ENCODE data around the gene BCAS3. TPM values are rescaled to one million over a fixed set of nuclear protein-coding genes. Genes with fewer than 3 reads are reported as not detected.

Gene BCAS3
- polyA plus RNA-seq, 3 donors from 2014 or later: 26.3 to 53.8 (median 50.1) TPM

- no peak for DNase-seq
- Mint-ChIP-seq H3K27ac (no peak overlapping the region), H3K4me3 (no peak overlapping the region), H3K9me3 (peaks cover 0 to 4% (median 0%) of the 10 kb centered on the region in 6 donors), H3K36me3 (no peaks in the 10 kb centered on the region), H3K4me1 (peaks cover 6 to 10% of the 10 kb centered on the region in 2 donors), H3K27me3 (ENCODE audit: low read depth in 3 of 3) (peaks cover 0 to 3% (median 2%) of the 10 kb centered on the region in 3 donors)
Measured at GRCh38 chr17:61185385-61185784, 507.7 kb downstream of the BCAS3 start.

- peaks cover 0 to 4% (median 0%) of the 10 kb centered on the region in 6 donors for H3K9me3 Mint-ChIP-seq
- no peaks in the 10 kb centered on the region for H3K36me3 Mint-ChIP-seq
- no peak overlapping the region for H3K27ac Mint-ChIP-seq
- no peak for DNase-seq
- peaks cover 0 to 2% (median 0%) of the 10 kb centered on the region in 3 donors for H3K27me3 Mint-ChIP-seq (ENCODE audit: low read depth in 3 of 3)
- H3K4me3 Mint-ChIP-seq: no peak overlapping the region
- peaks cover 6 to 10% of the 10 kb centered on the region in 2 donors for H3K4me1 Mint-ChIP-seq
Measured at GRCh38 chr17:61187038-61187437, 509.4 kb downstream of the BCAS3 start.

- peaks cover 0 to 4% (median 0%) of the 10 kb centered on the region in 6 donors for H3K9me3 Mint-ChIP-seq
- H3K27ac Mint-ChIP-seq: no peak overlapping the region
- H3K27me3 Mint-ChIP-seq (ENCODE audit: low read depth in 3 of 3): peaks cover 0 to 2% (median 0%) of the 10 kb centered on the region in 3 donors
- no peak for DNase-seq
- peaks cover 6 to 10% of the 10 kb centered on the region in 2 donors for H3K4me1 Mint-ChIP-seq
- H3K4me3 Mint-ChIP-seq: no peak overlapping the region
- H3K36me3 Mint-ChIP-seq: no peaks in the 10 kb centered on the region
Measured at GRCh38 chr17:61188081-61188480, 510.4 kb downstream of the BCAS3 start.

GRCh38 chr17:61189968-61190367, 512.3 kb downstream of the BCAS3 start:
- no peak overlapping the region for H3K4me3 Mint-ChIP-seq
- no peak overlapping the region for H3K27ac Mint-ChIP-seq
- H3K27me3 Mint-ChIP-seq (ENCODE audit: low read depth in 3 of 3): no peaks in the 10 kb centered on the region
- no peak for DNase-seq
- H3K36me3 Mint-ChIP-seq: no peaks in the 10 kb centered on the region
- peaks cover 0 to 4% (median 0%) of the 10 kb centered on the region in 6 donors for H3K9me3 Mint-ChIP-seq
- peaks cover 6 to 10% of the 10 kb centered on the region in 2 donors for H3K4me1 Mint-ChIP-seq

- H3K27ac Mint-ChIP-seq: no peak overlapping the region
- H3K27me3 Mint-ChIP-seq (ENCODE audit: low read depth in 3 of 3): no peaks in the 10 kb centered on the region
- H3K4me3 Mint-ChIP-seq: no peak overlapping the region
- no peaks in the 10 kb centered on the region for H3K4me1 Mint-ChIP-seq
- H3K36me3 Mint-ChIP-seq: peaks cover 0 to 2% (median 0%) of the 10 kb centered on the region in 3 donors
- no peaks in the 10 kb centered on the region for H3K9me3 Mint-ChIP-seq
- no peak for DNase-seq
Measured at GRCh38 chr17:61196302-61196704, 518.7 kb downstream of the BCAS3 start.

- Mint-ChIP-seq H3K27me3 (ENCODE audit: low read depth in 3 of 3) (no peaks in the 10 kb centered on the region), H3K4me3 (no peak overlapping the region)
- DNase-seq: no peak
Measured at GRCh38 chr17:61196799-61197198, 519.1 kb downstream of the BCAS3 start.

GRCh38 chr17:61199431-61200338, 522.0 kb downstream of the BCAS3 start:
- Mint-ChIP-seq H3K27me3 (ENCODE audit: low read depth in 3 of 3) (peaks cover 0 to 3% (median 0%) of the 10 kb centered on the region in 3 donors), H3K4me1 (no peaks in the 10 kb centered on the region), H3K4me3 (no peak overlapping the region), H3K9me3 (no peaks in the 10 kb centered on the region), H3K27ac (no peak overlapping the region), H3K36me3 (peaks cover 4 to 10% (median 4%) of the 10 kb centered on the region in 3 donors)
- DNase-seq: no peak

More at GRCh38 chr17:61196799-61197198, 519.1 kb downstream of the BCAS3 start:
- Mint-ChIP-seq H3K36me3 (peaks cover 0 to 4% (median 0%) of the 10 kb centered on the region in 3 donors), H3K27ac (no peak overlapping the region), H3K9me3 (no peaks in the 10 kb centered on the region), H3K4me1 (no peaks in the 10 kb centered on the region)

GRCh38 chr17:61200339-61200715, 522.7 kb downstream of the BCAS3 start:
- peaks cover 4 to 10% (median 4%) of the 10 kb centered on the region in 3 donors for H3K36me3 Mint-ChIP-seq
- peaks cover 0 to 3% (median 0%) of the 10 kb centered on the region in 3 donors for H3K27me3 Mint-ChIP-seq (ENCODE audit: low read depth in 3 of 3)
- no peak for DNase-seq
- no peak overlapping the region for H3K4me3 Mint-ChIP-seq
- H3K9me3 Mint-ChIP-seq: no peaks in the 10 kb centered on the region
- H3K4me1 Mint-ChIP-seq: no peaks in the 10 kb centered on the region
- H3K27ac Mint-ChIP-seq: no peak overlapping the region

- Mint-ChIP-seq H3K27ac (peak overlapping the region in 1 of 6 donors; percentile 19), H3K27me3 (ENCODE audit: low read depth in 3 of 3) (peaks cover 0 to 3% (median 0%) of the 10 kb centered on the region in 3 donors), H3K4me1 (no peaks in the 10 kb centered on the region), H3K36me3 (peaks cover 4 to 10% (median 4%) of the 10 kb centered on the region in 3 donors), H3K9me3 (no peaks in the 10 kb centered on the region), H3K4me3 (no peak overlapping the region)
- DNase-seq: no peak
Measured at GRCh38 chr17:61201211-61201610, 523.6 kb downstream of the BCAS3 start.

GRCh38 chr17:61202564-61202963, 524.9 kb downstream of the BCAS3 start:
- no peaks in the 10 kb centered on the region for H3K9me3 Mint-ChIP-seq
- H3K4me1 Mint-ChIP-seq: no peaks in the 10 kb centered on the region
- no peak overlapping the region for H3K27ac Mint-ChIP-seq
- peaks cover 0 to 3% (median 0%) of the 10 kb centered on the region in 3 donors for H3K27me3 Mint-ChIP-seq (ENCODE audit: low read depth in 3 of 3)
- DNase-seq: no peak
- peaks cover 4 to 10% (median 4%) of the 10 kb centered on the region in 3 donors for H3K36me3 Mint-ChIP-seq
- H3K4me3 Mint-ChIP-seq: no peak overlapping the region

- H3K27ac Mint-ChIP-seq: no peak overlapping the region
- no peak for DNase-seq
- no peak overlapping the region for H3K4me3 Mint-ChIP-seq
- peaks cover 4 to 10% (median 4%) of the 10 kb centered on the region in 3 donors for H3K36me3 Mint-ChIP-seq
- peaks cover 0 to 6% of the 10 kb centered on the region in 2 donors for H3K4me1 Mint-ChIP-seq
- H3K27me3 Mint-ChIP-seq (ENCODE audit: low read depth in 3 of 3): peaks cover 0 to 3% (median 0%) of the 10 kb centered on the region in 3 donors
- H3K9me3 Mint-ChIP-seq: no peaks in the 10 kb centered on the region
Measured at GRCh38 chr17:61203671-61204131, 526.0 kb downstream of the BCAS3 start.

- peaks cover 4 to 10% (median 4%) of the 10 kb centered on the region in 3 donors for H3K36me3 Mint-ChIP-seq
- H3K27ac Mint-ChIP-seq: no peak overlapping the region
- no peaks in the 10 kb centered on the region for H3K9me3 Mint-ChIP-seq
- DNase-seq: no peak
- H3K4me3 Mint-ChIP-seq: no peak overlapping the region
- H3K4me1 Mint-ChIP-seq: peaks cover 0 to 7% of the 10 kb centered on the region in 2 donors
- H3K27me3 Mint-ChIP-seq (ENCODE audit: low read depth in 3 of 3): peaks cover 0 to 3% (median 0%) of the 10 kb centered on the region in 3 donors
Measured at GRCh38 chr17:61204456-61204855, 526.8 kb downstream of the BCAS3 start.

GRCh38 chr17:61205401-61205800, 527.8 kb downstream of the BCAS3 start:
- H3K27me3 Mint-ChIP-seq (ENCODE audit: low read depth in 3 of 3): peaks cover 0 to 3% (median 0%) of the 10 kb centered on the region in 3 donors
- no peak for DNase-seq
- H3K9me3 Mint-ChIP-seq: no peaks in the 10 kb centered on the region
- no peak overlapping the region for H3K27ac Mint-ChIP-seq
- H3K4me1 Mint-ChIP-seq: peaks cover 0 to 7% of the 10 kb centered on the region in 2 donors
- H3K36me3 Mint-ChIP-seq: peaks cover 4 to 10% (median 4%) of the 10 kb centered on the region in 3 donors
- no peak overlapping the region for H3K4me3 Mint-ChIP-seq

GRCh38 chr17:61205931-61206330, 528.3 kb downstream of the BCAS3 start:
- Mint-ChIP-seq H3K9me3 (no peaks in the 10 kb centered on the region), H3K36me3 (peaks cover 4 to 10% (median 4%) of the 10 kb centered on the region in 3 donors), H3K27me3 (ENCODE audit: low read depth in 3 of 3) (peaks cover 0 to 3% (median 0%) of the 10 kb centered on the region in 3 donors), H3K4me3 (no peak overlapping the region), H3K27ac (no peak overlapping the region), H3K4me1 (peaks cover 0 to 7% of the 10 kb centered on the region in 2 donors)
- no peak for DNase-seq

Data from immature natural killer cell (primary cell).